NB4 (cell line): Measurements from ENCODE around the gene IFT80.

Experiments used
- POLR2A ChIP-seq: IDR thresholded peaks from 2 replicates; pipeline ENCODE4 v1.6.1; 2011; ENCODE audit warnings: mild to moderate bottlenecking; ENCODE audit not compliant: insufficient read length; ENCODE audit errors: extremely low read depth
- TF ChIP-seq, protein P1 (sequence below): IDR thresholded peaks from one replicate; pipeline ENCODE4 v1.5.1; 2012; ENCODE audit warnings: low read depth, low read length

DNA sequence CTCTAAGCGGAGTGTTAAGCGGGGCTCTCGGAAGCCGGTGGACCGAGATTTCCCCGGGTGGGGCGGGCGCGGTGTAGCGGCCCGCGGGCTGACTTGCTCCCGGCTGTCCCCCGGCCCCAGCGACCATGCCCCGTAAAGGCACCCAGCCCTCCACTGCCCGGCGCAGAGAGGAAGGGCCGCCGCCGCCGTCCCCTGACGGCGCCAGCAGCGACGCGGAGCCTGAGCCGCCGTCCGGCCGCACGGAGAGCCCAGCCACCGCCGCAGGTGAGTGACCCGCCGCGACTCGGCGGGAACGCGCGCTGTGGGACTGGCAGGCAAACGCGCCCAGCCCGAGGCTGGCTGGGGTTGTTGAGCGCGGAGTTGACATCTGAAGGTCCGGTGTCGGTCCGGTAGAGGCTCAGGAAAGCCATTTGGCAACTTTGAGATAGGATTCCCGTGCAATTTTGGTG, 1.7 kb upstream of the IFT80 start:
- TF ChIP-seq, protein P1, sequence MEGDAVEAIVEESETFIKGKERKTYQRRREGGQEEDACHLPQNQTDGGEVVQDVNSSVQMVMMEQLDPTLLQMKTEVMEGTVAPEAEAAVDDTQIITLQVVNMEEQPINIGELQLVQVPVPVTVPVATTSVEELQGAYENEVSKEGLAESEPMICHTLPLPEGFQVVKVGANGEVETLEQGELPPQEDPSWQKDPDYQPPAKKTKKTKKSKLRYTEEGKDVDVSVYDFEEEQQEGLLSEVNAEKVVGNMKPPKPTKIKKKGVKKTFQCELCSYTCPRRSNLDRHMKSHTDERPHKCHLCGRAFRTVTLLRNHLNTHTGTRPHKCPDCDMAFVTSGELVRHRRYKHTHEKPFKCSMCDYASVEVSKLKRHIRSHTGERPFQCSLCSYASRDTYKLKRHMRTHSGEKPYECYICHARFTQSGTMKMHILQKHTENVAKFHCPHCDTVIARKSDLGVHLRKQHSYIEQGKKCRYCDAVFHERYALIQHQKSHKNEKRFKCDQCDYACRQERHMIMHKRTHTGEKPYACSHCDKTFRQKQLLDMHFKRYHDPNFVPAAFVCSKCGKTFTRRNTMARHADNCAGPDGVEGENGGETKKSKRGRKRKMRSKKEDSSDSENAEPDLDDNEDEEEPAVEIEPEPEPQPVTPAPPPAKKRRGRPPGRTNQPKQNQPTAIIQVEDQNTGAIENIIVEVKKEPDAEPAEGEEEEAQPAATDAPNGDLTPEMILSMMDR: no peak
- no peak for TF ChIP-seq POLR2A
